ENCODE data around the gene NPHP4. TPM values are rescaled to one million over a fixed set of nuclear protein-coding genes. Genes with fewer than 3 reads are reported as not detected.

Gene NPHP4
- total RNA-seq, 4 donors from 2014 or later = 9.2 to 35.5 (median 18.3) TPM

DNA sequence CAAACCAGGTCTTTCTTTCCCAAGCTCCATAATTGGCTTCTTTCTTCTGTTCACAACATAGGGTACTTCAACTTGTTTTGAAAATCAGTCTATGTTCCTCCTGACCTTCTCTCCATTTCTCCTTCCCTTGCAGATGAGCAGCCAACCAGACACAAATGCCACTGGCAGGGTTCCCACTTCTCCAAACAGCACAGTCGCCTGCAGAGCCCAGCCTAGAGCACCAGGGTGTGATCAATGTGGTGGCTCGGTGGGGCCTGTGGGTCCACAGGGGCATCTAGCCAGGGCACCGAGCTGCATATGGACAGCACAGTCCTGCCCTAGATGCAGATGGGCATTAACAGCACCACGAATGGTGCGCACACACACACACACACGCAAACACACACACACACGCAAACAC lies 112.8 kb downstream of the NPHP4 start:
- no peak for DNase-seq
- peaks cover 0 to 11% (median 0%) of the 10 kb centered on the region in 3 donors for H3K36me3 ChIP-seq

DNA sequence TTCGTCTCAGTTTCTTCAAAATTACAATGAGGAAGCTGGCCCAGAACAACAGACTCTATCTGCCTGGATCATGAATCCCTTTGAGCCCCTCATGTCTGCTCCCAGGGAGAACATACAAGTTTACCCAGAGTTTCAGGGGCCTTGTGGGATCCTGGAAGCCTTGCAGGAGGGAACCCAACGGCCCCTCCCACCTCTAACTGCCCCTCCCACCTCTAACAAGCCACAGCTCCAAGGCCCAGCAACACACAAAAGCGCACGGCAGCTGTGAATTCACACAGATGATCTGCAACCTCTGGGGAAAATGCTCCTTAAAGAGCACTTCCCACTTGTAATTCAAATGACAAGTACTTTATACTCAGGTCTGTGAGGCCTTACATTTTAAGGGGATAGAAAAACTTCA lies 113.3 kb downstream of the NPHP4 start:
- no peaks in the 10 kb centered on the region for H3K9me3 ChIP-seq
- TF ChIP-seq POLR2A (IDR thresholded peaks at IDR 0.05) = no peak
- TF ChIP-seq, protein P1, sequence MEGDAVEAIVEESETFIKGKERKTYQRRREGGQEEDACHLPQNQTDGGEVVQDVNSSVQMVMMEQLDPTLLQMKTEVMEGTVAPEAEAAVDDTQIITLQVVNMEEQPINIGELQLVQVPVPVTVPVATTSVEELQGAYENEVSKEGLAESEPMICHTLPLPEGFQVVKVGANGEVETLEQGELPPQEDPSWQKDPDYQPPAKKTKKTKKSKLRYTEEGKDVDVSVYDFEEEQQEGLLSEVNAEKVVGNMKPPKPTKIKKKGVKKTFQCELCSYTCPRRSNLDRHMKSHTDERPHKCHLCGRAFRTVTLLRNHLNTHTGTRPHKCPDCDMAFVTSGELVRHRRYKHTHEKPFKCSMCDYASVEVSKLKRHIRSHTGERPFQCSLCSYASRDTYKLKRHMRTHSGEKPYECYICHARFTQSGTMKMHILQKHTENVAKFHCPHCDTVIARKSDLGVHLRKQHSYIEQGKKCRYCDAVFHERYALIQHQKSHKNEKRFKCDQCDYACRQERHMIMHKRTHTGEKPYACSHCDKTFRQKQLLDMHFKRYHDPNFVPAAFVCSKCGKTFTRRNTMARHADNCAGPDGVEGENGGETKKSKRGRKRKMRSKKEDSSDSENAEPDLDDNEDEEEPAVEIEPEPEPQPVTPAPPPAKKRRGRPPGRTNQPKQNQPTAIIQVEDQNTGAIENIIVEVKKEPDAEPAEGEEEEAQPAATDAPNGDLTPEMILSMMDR (IDR thresholded peaks at IDR 0.05) = no peak
- no peaks in the 10 kb centered on the region for H3K27me3 ChIP-seq
- no peak overlapping the region for H3K27ac ChIP-seq
- peaks cover 0 to 14% (median 0%) of the 10 kb centered on the region in 3 donors for H3K36me3 ChIP-seq
- no peak overlapping the region for H3K4me3 ChIP-seq
- DNase-seq = no peak
- no peaks in the 10 kb centered on the region for H3K4me1 ChIP-seq

More for the DNA sequence above, 112.8 kb downstream of the NPHP4 start:
- TF ChIP-seq, protein P1 (IDR thresholded peaks at IDR 0.05) = no peak
- no peak for TF ChIP-seq POLR2A (IDR thresholded peaks at IDR 0.05)
- Histone ChIP-seq H3K27me3 (no peaks in the 10 kb centered on the region), H3K4me3 (no peak overlapping the region), H3K4me1 (no peaks in the 10 kb centered on the region), H3K9me3 (no peaks in the 10 kb centered on the region), H3K27ac (no peak overlapping the region)

DNA sequence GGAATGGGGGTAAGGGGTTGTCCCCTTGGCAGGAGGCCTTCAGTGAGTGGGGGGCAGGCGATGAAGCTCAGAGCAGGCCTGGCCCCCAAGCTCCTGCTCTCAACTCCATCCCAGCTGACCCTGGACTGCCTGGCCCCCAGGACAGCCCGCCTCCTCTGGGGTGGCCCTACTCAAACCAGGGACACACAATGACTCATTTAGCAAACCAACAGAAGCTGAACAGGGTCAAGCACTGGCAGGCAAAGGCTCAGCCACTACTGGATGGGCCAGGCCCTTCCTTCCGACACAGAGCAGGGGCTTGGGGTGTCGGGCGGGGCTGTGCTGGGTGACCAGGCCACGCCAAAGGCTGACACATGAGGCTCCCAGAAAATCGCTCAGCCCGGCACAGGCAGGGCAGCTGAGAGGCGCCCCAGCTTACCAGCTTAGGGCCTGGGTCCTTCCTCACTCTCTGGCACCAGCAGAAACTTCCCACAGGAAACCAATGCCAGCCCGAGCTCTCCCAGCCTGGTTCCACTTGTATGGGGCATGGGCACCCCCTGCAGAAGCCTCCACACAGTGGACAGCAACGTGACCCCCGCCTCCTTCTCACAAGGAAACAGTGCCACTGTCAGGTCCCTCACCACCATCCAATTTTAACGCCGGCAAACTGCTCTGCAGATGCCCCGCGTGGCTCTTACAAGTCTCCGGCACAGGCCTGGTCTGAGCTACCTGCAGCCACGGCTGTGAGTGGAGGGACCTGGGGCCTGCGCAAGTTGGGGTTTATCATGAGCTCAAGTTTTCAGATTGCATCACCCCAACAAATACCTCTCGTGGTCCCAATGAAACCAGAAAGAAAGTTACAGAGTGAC lies 114.3 kb downstream of the NPHP4 start:
- H3K36me3 ChIP-seq = peaks cover 0 to 18% (median 0%) of the 10 kb centered on the region in 3 donors

DNA sequence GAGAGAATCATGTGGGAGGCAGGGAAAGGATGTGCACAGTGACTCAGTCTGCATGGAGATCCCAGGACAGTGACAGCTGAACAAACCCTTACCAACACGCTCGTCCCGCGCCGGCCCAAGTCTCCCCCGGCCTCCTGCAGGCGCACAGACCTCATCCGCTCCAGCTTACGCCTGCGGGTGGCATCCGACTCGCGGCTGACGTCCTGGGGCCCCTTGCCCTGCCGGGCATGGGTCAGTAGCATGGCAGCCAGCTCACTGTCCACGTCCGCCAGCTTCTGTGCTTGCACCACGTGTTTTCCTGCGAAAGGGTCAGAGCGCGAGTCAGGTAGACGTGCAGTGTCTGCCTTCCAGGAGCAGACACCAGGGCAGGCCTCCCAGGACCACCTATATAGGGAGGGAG lies 115.2 kb downstream of the NPHP4 start:
- Histone ChIP-seq H3K36me3 (peaks cover 0 to 19% (median 0%) of the 10 kb centered on the region in 3 donors), H3K9me3 (no peaks in the 10 kb centered on the region), H3K4me1 (no peaks in the 10 kb centered on the region), H3K4me3 (no peak overlapping the region), H3K27ac (no peak overlapping the region), H3K27me3 (no peaks in the 10 kb centered on the region)
- no peak for DNase-seq
- TF ChIP-seq POLR2A (IDR thresholded peaks at IDR 0.05) = no peak
- TF ChIP-seq, protein P1 (IDR thresholded peaks at IDR 0.05) = no peak

More for the DNA sequence above, 114.3 kb downstream of the NPHP4 start:
- H3K4me3 ChIP-seq = no peak overlapping the region
- no peak for DNase-seq
- TF ChIP-seq, protein P1 (IDR thresholded peaks at IDR 0.05) = no peak
- TF ChIP-seq POLR2A (IDR thresholded peaks at IDR 0.05) = no peak
- no peak overlapping the region for H3K27ac ChIP-seq
- H3K27me3 ChIP-seq = no peaks in the 10 kb centered on the region
- no peaks in the 10 kb centered on the region for H3K9me3 ChIP-seq
- no peaks in the 10 kb centered on the region for H3K4me1 ChIP-seq

DNA sequence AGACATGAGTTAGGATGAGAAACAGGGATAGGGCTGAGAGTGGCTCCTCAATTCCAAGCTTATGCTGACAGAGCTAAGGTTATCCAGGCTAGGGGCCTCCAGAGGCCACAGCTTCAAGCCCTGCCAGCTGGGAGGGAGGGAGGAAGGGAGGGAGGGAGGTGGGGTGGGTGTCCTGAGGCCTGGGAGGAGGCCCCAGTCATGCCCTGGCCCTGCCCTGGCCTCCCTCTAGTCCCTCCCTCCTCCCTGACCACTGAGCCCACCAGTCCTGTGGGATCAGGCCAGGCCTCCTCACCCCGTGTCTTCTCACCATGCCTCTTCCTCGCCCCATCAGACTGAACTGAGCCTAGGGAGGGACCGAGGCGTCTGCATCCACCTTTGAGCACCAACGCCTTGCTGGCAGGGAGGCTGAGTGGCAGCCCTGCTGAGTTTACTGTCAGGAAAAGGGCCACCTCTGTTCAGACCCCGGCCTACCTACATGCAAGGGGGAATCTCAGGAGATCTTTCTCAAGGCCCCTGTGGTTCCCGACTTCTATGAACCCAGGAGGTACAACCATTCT lies 116.1 kb downstream of the NPHP4 start:
- no peak for TF ChIP-seq POLR2A (IDR thresholded peaks at IDR 0.05)
- Histone ChIP-seq H3K9me3 (no peaks in the 10 kb centered on the region), H3K36me3 (peaks cover 0 to 19% (median 0%) of the 10 kb centered on the region in 3 donors), H3K4me3 (no peak overlapping the region), H3K4me1 (no peaks in the 10 kb centered on the region), H3K27ac (no peak overlapping the region), H3K27me3 (no peaks in the 10 kb centered on the region)
- DNase-seq = no peak

DNA sequence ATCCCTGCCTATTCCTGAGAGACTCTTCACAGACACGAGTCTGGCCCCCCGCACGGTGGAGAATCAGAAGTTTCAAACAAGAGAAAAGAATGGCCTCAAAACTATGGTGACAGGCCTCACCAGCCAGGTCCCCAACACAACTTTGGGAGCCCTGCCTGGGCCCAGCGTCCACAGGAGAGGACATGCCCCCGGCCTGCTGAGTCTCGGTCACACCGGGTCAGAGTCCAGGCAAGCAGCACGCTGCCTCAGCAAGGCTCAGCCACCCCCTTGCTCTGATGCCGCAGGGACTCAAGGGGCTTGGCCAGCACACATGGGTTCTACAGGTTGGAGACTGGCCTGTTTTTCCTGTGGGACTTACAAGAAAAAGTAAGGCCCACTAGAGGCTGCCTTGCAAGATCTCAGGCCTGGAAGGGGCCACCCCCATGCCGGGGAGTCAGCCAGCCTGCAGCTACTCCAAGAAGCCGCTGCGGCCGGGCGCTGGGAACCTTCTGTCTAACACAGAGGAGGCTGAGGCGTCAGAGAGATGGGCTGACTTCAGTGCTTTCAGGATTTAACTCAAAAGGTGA lies 116.8 kb downstream of the NPHP4 start:
- no peak overlapping the region for H3K4me3 ChIP-seq
- no peaks in the 10 kb centered on the region for H3K4me1 ChIP-seq
- no peak overlapping the region for H3K27ac ChIP-seq
- no peaks in the 10 kb centered on the region for H3K27me3 ChIP-seq
- no peak for TF ChIP-seq POLR2A (IDR thresholded peaks at IDR 0.05)
- TF ChIP-seq, protein P1 (IDR thresholded peaks at IDR 0.05) = no peak
- H3K36me3 ChIP-seq = peaks cover 0 to 19% (median 0%) of the 10 kb centered on the region in 3 donors
- no peaks in the 10 kb centered on the region for H3K9me3 ChIP-seq
- DNase-seq = no peak
